ENCODE data around the gene IL18R1.

DNA sequence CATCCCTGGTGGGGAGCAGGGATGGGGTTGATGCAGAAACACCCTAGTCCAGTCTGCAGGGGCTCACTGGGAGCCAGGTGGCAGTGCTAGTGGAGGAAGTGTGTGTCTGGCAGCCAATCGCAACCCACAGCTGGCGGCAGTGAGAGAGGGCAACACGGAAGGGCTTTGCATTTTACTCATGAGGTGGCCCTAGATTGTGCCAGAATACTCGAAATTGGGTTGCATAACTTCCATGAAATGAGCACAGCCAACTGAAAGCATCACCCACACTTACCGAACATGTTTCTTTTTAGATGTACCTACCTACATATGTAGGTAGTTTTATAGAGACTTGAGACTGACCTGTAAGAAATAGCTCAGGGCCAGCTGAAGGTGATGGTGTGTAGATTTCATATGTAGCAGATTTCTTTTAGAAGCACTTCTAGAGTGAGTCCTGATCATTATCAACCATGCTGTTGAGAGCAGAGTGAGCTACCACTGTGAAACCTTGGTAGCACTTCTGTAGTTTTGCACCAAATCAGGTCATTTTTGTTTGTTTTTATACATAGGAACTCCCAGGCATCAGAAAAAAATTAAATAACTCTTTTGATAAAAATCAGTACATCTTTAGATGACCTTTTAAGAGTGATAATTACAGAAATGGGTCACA lies 13.0 kb downstream of the IL18R1 start:
- TF ChIP-seq, protein P1, sequence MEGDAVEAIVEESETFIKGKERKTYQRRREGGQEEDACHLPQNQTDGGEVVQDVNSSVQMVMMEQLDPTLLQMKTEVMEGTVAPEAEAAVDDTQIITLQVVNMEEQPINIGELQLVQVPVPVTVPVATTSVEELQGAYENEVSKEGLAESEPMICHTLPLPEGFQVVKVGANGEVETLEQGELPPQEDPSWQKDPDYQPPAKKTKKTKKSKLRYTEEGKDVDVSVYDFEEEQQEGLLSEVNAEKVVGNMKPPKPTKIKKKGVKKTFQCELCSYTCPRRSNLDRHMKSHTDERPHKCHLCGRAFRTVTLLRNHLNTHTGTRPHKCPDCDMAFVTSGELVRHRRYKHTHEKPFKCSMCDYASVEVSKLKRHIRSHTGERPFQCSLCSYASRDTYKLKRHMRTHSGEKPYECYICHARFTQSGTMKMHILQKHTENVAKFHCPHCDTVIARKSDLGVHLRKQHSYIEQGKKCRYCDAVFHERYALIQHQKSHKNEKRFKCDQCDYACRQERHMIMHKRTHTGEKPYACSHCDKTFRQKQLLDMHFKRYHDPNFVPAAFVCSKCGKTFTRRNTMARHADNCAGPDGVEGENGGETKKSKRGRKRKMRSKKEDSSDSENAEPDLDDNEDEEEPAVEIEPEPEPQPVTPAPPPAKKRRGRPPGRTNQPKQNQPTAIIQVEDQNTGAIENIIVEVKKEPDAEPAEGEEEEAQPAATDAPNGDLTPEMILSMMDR (IDR thresholded peaks at IDR 0.05): no peak
- no peak for TF ChIP-seq POLR2A (IDR thresholded peaks at IDR 0.05)
